ENCODE measurements around the gene SETSIP.
"Not testable (repeated sequence)": the region's sequence is repeated elsewhere in the genome, so short reads cannot be mapped to it uniquely, and the experiment has no call there.

The SETSIP gene

GRCh38 chr1:92045766-92046495, 29.3 kb downstream of the SETSIP start:
- DNase-seq = no peak

- no peak for DNase-seq
Measured at GRCh38 chr1:92043621-92044020, 31.6 kb downstream of the SETSIP start.

- no peak for DNase-seq
Measured at GRCh38 chr1:92040971-92041370, 34.2 kb downstream of the SETSIP start.

GRCh38 chr1:92038695-92039346, 36.4 kb downstream of the SETSIP start:
- no peak for DNase-seq

GRCh38 chr1:92037400-92037799, 37.8 kb downstream of the SETSIP start:
- no peak for DNase-seq

GRCh38 chr1:92031281-92032110, 43.7 kb downstream of the SETSIP start:
- no peak for DNase-seq

- peak; percentile 39 for DNase-seq
Measured at GRCh38 chr1:92030656-92031107, 44.5 kb downstream of the SETSIP start.

GRCh38 chr1:92029241-92029922, 45.8 kb downstream of the SETSIP start:
- no peak for DNase-seq

- DNase-seq = no peak
Measured at GRCh38 chr1:92026806-92027205, 48.4 kb downstream of the SETSIP start.

- DNase-seq = not testable (repeated sequence)
Measured at GRCh38 chr1:92026042-92026441, 49.2 kb downstream of the SETSIP start.

Measured in EL (cell line).